Measurements from ENCODE around the gene NF2.

The NF2 gene

GRCh38 chr22:29731058-29731850 lies 127.8 kb downstream of the NF2 start:
- H3K27ac Mint-ChIP-seq: no peak overlapping the region
- H3K4me1 Mint-ChIP-seq: peaks cover 33% of the 10 kb centered on the region
- TF ChIP-seq CTCF (IDR thresholded peaks at IDR 0.05): no peak
- H3K9me3 Mint-ChIP-seq: no peaks in the 10 kb centered on the region
- H3K27me3 Mint-ChIP-seq (ENCODE audit: low read depth, poor library complexity): peaks cover 23% of the 10 kb centered on the region
- H3K4me3 Mint-ChIP-seq: no peak overlapping the region
- no peaks in the 10 kb centered on the region for H3K36me3 Mint-ChIP-seq (ENCODE audit: low read depth)
- no peak for DNase-seq

- no peak for TF ChIP-seq CTCF (IDR thresholded peaks at IDR 0.05)
- H3K27me3 Mint-ChIP-seq (ENCODE audit: low read depth, poor library complexity): peaks cover 11% of the 10 kb centered on the region
These were observed 129.4 kb downstream of the NF2 start for GRCh38 chr22:29732883-29733282.

GRCh38 chr22:29733362-29734201 lies 130.1 kb downstream of the NF2 start:
- H3K27ac Mint-ChIP-seq: no peak overlapping the region
- peaks cover 28% of the 10 kb centered on the region for H3K4me1 Mint-ChIP-seq
- TF ChIP-seq CTCF (IDR thresholded peaks at IDR 0.05): no peak
- peak overlapping the region; percentile 18 for H3K4me3 Mint-ChIP-seq
- H3K9me3 Mint-ChIP-seq: no peaks in the 10 kb centered on the region
- peaks cover 5% of the 10 kb centered on the region for H3K36me3 Mint-ChIP-seq (ENCODE audit: low read depth)
- peak; percentile 60 for DNase-seq
- peaks cover 11% of the 10 kb centered on the region for H3K27me3 Mint-ChIP-seq (ENCODE audit: low read depth, poor library complexity)

More at GRCh38 chr22:29732883-29733282, 129.4 kb downstream of the NF2 start:
- Mint-ChIP-seq H3K27ac (no peak overlapping the region), H3K4me3 (no peak overlapping the region), H3K36me3 (ENCODE audit: low read depth) (peaks cover 5% of the 10 kb centered on the region), H3K4me1 (peaks cover 28% of the 10 kb centered on the region), H3K9me3 (no peaks in the 10 kb centered on the region)
- DNase-seq: no peak

- Mint-ChIP-seq H3K9me3 (no peaks in the 10 kb centered on the region), H3K36me3 (ENCODE audit: low read depth) (peaks cover 5% of the 10 kb centered on the region), H3K27ac (no peak overlapping the region), H3K27me3 (ENCODE audit: low read depth, poor library complexity) (peaks cover 11% of the 10 kb centered on the region), H3K4me3 (no peak overlapping the region), H3K4me1 (peaks cover 28% of the 10 kb centered on the region)
- no peak for DNase-seq
- no peak for TF ChIP-seq CTCF (IDR thresholded peaks at IDR 0.05)
These were observed 131.0 kb downstream of the NF2 start for GRCh38 chr22:29734406-29734805.

GRCh38 chr22:29734838-29735237 lies 131.4 kb downstream of the NF2 start:
- Mint-ChIP-seq H3K4me1 (peaks cover 28% of the 10 kb centered on the region), H3K4me3 (no peak overlapping the region), H3K9me3 (no peaks in the 10 kb centered on the region), H3K36me3 (ENCODE audit: low read depth) (peaks cover 5% of the 10 kb centered on the region), H3K27me3 (ENCODE audit: low read depth, poor library complexity) (peaks cover 11% of the 10 kb centered on the region), H3K27ac (no peak overlapping the region)
- DNase-seq: no peak
- no peak for TF ChIP-seq CTCF (IDR thresholded peaks at IDR 0.05)
